22Rv1 (cell line): ENCODE results near the gene GALNT17.

ENCODE experiments used
- CTCF ChIP-seq: fragments of 450-650 bp; IDR thresholded peaks from 2 replicates; pipeline ENCODE4 v1.5.1; 2017; ENCODE audit warnings: mild to moderate bottlenecking
- ZFX ChIP-seq: fragments of 450-650 bp; IDR thresholded peaks from 2 replicates; pipeline ENCODE4 v1.6.1; 2017; ENCODE audit warnings: antibody characterized with exemption, borderline replicate concordance

- no peak for TF ChIP-seq CTCF
- no peak for TF ChIP-seq ZFX
Observed at GRCh38 chr7:71465741-71466189, 333.8 kb downstream of the GALNT17 start.
